GM13977 (cell line): ENCODE measurements around the gene BNC2.

ENCODE experiments used
- DNase-seq: peaks from one replicate; pipeline ENCODE4 v3.0.0; 2012; ENCODE audit warnings: low spot score
- in situ Hi-C: fragments of 300-500 bp; cut with MboI; formaldehyde crosslinking; loops from one replicate; pipeline ENCODE4 v1.12.0; 2022; ENCODE audit warnings: low sequenced_read_pairs, low pct_unique_long_range_greater_than_20kb, mixed read lengths, inconsistent platforms; ENCODE audit not compliant: unreplicated experiment
- TF ChIP-seq, protein P1 (sequence below): IDR thresholded peaks from 2 replicates; pipeline ENCODE4 v1.5.1; 2012; ENCODE audit warnings: mild to moderate bottlenecking, control low read depth; ENCODE audit not compliant: insufficient read depth; ENCODE audit errors: extremely low read depth, missing control alignments

Gene BNC2

DNA sequence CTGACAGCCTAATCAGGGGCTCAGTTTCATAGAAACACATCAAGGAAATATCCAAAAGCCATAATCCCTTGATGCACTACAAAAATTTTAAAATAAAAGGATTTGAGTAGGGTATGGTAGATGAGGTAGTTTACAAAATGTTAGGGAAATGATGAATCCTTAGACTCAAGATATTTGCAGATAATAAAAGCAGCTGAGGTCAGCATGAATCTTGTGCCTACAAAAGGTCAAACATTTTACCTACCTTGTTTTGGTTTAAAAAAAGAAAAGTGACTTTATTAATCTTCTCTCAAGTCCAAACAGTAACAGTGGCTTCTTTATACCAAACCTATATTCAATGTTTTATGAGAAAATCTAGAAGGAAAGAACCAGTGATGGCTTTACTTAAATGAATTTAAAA, 135.5 kb downstream of the BNC2 start:
- TF ChIP-seq, protein P1, sequence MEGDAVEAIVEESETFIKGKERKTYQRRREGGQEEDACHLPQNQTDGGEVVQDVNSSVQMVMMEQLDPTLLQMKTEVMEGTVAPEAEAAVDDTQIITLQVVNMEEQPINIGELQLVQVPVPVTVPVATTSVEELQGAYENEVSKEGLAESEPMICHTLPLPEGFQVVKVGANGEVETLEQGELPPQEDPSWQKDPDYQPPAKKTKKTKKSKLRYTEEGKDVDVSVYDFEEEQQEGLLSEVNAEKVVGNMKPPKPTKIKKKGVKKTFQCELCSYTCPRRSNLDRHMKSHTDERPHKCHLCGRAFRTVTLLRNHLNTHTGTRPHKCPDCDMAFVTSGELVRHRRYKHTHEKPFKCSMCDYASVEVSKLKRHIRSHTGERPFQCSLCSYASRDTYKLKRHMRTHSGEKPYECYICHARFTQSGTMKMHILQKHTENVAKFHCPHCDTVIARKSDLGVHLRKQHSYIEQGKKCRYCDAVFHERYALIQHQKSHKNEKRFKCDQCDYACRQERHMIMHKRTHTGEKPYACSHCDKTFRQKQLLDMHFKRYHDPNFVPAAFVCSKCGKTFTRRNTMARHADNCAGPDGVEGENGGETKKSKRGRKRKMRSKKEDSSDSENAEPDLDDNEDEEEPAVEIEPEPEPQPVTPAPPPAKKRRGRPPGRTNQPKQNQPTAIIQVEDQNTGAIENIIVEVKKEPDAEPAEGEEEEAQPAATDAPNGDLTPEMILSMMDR: no peak
- no peak for DNase-seq
- in situ Hi-C loops: no loop called here

DNA sequence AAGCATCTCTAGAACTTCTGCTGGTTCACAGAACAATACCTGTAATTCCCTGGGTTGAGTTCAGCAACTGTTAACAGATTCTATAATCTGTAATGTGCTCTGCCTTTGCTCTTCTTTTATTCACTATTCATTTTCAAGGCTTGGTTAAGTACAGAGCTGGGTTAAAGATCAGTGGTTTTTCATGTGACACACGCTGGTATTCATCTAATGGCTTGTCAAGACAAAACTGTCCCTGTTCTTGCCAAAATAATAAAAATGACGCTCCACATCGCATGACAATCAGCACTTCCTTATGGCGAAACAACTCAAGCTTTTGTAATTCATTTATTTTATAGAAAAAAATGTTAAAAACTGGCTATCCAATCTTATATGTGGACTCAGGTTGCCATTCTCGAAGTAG, 137.9 kb downstream of the BNC2 start:
- TF ChIP-seq, protein P1: no peak
- DNase-seq: no peak
- in situ Hi-C loops: no loop called here

DNA sequence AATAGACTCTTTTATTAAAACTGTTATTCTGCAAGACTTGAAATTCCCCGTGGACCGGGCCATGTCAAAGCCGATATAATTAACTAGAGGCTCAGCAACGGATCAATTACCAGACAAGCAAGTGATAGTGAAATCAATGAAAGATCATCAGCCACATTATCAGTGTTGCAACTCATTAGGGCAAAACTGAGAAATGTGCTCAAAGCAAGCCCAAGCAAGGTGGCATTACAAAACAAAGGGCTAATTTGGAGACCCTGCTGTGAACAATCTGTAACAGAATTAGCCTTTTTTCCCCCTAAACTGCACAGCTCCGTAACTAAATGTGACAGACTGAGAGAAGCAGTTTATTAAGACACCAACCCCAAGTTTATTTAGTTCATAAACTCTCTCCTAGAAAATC, 140.3 kb downstream of the BNC2 start:
- DNase-seq: no peak
- in situ Hi-C loops: no loop called here
- TF ChIP-seq, protein P1: no peak

DNA sequence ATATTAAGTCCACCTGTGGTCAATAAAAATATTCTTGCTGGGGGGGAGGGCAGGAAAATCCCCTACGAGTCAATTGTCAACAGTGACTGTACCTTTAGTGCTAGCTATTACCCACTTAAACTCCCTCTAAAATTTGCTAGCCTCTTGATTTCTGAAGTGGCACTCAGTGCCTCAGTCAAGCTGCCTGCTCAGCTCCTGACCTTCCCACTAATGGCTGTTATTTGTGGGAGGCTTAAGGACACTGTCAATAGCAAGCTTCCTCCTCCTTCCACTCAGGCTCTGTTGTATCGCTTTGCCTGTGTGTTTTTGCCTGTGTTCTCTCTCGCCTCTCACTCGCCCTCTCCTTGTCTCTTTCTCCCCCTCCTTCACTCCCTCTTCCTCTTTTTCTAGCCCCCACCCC, 140.8 kb downstream of the BNC2 start:
- no peak for DNase-seq
- TF ChIP-seq, protein P1: no peak
- in situ Hi-C loops: no loop called here

DNA sequence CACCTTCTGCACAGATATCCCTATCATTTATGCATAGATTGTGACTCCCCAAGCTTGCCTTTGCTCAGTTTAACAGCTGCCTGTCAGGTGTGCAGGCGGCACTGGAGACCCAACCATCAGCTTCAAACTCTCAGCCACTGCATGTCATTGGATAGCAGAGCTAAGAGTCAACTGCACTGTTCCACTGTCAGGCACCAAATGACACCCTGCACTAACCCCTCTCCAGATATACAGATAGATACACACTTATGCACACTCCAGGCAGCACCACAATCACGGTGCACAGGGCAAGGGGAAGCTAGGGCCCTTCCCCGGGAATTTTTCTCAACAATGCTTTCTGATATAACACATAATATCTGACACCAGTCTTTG, 142.3 kb downstream of the BNC2 start:
- no peak for DNase-seq
- TF ChIP-seq, protein P1: no peak
- in situ Hi-C loops: no loop called here

DNA sequence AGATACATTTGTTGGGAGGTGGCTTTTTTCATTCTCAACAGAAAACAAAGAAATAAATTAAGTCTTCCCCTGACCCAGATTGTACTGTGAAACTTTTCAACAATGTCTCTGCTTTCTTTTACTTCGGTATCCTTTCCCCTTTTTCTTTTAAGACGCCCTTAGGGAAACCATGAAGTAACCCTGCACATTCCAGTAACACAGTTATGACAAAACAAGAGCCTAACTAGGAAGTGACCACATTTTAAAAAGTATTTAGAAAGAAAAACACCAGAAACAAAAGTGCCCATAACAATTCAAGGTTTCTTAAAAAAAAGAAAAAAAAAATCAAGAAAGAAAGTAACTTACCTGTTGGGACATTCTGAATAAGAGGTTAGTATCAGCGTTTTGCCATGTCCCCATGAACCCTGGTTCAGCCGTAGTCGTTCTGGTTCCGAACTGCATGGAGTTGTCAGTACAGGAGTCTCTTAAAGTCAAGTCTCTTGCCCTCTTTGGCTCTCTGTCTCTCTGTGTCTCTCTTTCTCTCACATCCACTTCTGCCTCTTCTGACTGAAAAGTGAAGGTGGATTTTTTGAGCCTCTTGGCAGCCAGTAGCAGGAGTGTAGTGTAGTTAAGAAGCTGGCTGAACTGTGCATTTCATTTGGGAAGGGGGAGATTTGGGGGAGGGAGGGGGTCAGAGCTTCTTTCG, 142.9 kb downstream of the BNC2 start:
- no peak for DNase-seq
- in situ Hi-C loops: no loop called here

More for the DNA sequence above, 142.9 kb downstream of the BNC2 start:
- TF ChIP-seq, protein P1: no peak
